Activated CD4-positive, alpha-beta T cell treated with anti-CD3 and anti-CD28 coated beads, Interleukin-2, Interleukin-4, amounts not matched to agents 100 ng/mL and 50 ng/mL, durations not matched to agents 16 hours and 8 hours (primary cell): ENCODE data around the gene LILRB5.
A peak's percentile ranks its signal among the peaks of the same experiment; 100 is the strongest.
"Not testable (repeated sequence)": the region's sequence is repeated elsewhere in the genome, so short reads cannot be mapped to it uniquely, and the experiment has no call there.

Experiments used
- DNase-seq: peaks from one replicate; pipeline ENCODE4 v3.0.0-alpha.2; 2020; ENCODE audit warnings: low spot score

LILRB5 gene

GRCh38 chr19:54211235-54211634 is 45.8 kb downstream of the LILRB5 start:
- no peak for DNase-seq

- no peak for DNase-seq
Measured at GRCh38 chr19:54209811-54210494, 47.1 kb downstream of the LILRB5 start.

- DNase-seq = no peak
Measured at GRCh38 chr19:54209058-54209810, 47.8 kb downstream of the LILRB5 start.

- no peak for DNase-seq
Measured at GRCh38 chr19:54208784-54209057, 48.4 kb downstream of the LILRB5 start.

GRCh38 chr19:54207983-54208783 is 48.9 kb downstream of the LILRB5 start:
- peak; percentile 53 for DNase-seq

- DNase-seq = no peak
Measured at GRCh38 chr19:54207676-54207982, 49.4 kb downstream of the LILRB5 start.

- DNase-seq = not testable (repeated sequence)
Measured at GRCh38 chr19:54207193-54207592, 49.9 kb downstream of the LILRB5 start.

GRCh38 chr19:54206831-54207177 is 50.3 kb downstream of the LILRB5 start:
- no peak for DNase-seq

GRCh38 chr19:54206030-54206830 is 50.8 kb downstream of the LILRB5 start:
- DNase-seq = no peak

GRCh38 chr19:54204767-54205468 is 52.2 kb downstream of the LILRB5 start:
- no peak for DNase-seq

- DNase-seq = no peak
Measured at GRCh38 chr19:54203151-54203611, 53.9 kb downstream of the LILRB5 start.

- DNase-seq = no peak
Measured at GRCh38 chr19:54201980-54202379, 55.1 kb downstream of the LILRB5 start.

GRCh38 chr19:54201172-54201701 is 55.8 kb downstream of the LILRB5 start:
- DNase-seq = no peak
